HTERT RPE-1 (cell line): ENCODE measurements around the gene USF3.
"Not testable (repeated sequence)": the region's sequence is repeated elsewhere in the genome, so short reads cannot be mapped to it uniquely, and the experiment has no call there.

ENCODE experiments used
- in situ Hi-C: fragments of 300-500 bp; cut with MboI; formaldehyde crosslinking; loops from 4 replicates; pipeline ENCODE4 v1.14.3; 2020; ENCODE audit warnings: low sequenced_read_pairs

Gene USF3

DNA sequence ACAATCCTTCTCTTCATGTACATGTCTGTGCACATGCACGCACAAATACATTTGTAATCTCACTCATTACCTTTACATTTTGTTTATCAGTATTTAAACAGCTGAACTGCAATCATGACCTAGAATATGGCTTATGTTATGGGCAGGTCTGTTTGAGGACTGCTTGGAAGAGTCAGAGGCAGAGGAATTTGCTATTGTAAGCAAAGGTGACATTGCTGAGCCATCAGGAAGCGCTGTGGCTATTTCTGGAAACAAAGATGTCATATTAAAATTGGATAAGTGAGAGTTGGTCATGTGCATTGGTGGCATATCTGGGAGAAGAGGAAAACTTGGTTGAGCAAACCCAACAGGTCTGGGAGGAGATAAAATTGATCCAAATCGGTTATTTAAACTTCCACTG lies 41.6 kb downstream of the USF3 start:
- in situ Hi-C loops: no loop called here

DNA sequence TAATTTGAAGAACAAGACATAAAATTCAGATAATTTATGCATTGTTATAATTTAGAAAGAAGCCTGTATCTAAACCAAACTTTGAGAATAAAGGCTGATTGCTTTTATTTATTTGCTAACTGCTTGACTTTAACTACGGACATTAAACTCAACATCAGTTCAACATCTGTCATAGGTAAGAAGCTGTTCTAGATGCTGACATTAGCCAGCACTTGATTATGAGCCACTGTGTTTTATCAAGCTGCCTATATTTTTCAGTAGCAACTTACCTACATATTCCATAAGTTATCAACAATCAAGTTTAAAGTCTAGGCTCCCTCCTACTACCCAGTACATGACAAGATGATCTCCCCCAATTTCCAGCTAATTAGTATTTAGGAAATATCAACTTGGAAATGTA lies 42.1 kb downstream of the USF3 start:
- in situ Hi-C loops: no loop called here

DNA sequence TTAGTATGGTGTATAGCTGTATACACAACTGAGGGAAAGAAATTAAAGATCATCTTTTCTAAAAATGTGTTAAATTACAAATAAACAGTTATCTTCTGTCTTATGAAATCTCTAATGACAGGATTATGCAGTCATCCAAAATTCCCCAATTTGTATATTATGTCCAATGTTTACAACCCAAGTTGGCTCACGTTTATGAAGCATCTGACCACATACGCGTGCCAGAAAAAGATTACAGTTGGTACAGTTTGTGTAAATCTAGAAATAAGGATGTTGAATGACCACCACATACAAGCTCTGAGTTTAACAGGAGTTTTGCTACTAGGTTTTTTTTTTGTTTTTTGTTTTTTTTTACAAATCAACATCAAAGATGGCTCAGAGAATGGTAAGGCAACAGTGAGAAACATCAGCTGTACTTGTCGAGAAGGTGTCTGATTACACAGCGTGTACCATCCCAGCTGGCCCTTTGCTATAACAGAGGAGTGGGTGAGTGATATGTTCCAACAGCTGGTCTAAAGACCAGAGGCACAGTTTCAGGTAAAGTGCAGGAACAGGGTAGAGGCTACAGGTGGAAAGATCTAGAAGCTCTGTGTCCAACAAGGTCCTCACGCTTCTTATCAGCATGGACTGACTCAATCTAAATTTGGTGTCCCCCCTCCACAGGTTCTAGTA lies 47.1 kb downstream of the USF3 start:
- in situ Hi-C loops: no loop called here

DNA sequence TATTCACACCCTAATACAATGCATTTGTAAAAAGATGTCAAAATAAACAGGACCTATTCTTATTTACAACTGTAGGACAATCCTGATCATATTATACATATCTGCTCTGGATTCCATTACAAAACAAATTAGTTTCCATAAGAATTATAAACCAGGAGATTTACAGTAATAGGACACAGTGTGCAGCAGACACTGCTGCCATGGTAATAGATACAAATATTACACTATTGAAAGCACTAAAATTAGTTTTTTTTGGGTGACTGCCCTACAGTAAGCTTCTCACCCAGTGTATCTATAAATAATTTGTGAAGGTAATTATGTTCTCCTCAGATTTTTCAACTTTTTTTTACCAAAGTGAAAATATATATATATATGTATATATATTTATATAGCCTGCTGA lies 47.9 kb downstream of the USF3 start:
- in situ Hi-C loops: no loop called here

DNA sequence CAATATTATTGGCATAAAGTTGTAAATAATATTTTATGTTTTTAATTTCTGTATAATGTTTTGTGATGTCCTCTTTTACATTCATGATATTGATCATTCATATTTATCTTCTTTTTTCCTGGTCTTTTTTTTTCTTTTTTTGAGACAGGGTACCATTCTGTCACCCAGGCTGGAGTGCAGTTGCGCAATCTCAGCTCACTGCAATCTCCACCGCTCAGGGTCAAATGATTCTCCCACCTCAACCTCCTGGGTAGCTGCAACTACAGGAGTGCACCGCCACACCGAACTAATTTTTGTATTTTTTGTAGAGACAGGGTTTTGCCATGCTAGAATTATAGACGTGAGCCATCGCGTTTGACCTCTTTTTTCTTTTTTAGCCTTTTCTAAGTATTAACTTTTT lies 52.9 kb downstream of the USF3 start:
- in situ Hi-C loops: no loop called here

DNA sequence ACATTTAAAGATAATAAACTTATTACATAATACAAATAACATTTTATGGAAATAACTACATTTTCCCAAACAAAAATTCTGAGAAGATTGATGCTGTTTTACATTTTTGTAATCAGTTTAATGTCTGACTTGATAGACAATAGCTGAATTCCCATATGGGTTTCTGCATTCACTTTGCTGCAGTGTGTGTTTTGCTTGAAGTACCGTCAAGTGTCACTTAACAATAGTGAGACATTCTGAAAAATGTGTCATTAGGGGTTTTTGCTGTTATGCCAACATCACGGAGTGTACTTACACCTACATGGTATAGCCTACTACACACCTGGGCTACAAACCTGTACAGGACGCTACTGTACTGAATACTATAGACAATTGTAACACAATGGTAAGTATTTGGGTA lies 57.5 kb downstream of the USF3 start:
- in situ Hi-C loops: no loop called here

DNA sequence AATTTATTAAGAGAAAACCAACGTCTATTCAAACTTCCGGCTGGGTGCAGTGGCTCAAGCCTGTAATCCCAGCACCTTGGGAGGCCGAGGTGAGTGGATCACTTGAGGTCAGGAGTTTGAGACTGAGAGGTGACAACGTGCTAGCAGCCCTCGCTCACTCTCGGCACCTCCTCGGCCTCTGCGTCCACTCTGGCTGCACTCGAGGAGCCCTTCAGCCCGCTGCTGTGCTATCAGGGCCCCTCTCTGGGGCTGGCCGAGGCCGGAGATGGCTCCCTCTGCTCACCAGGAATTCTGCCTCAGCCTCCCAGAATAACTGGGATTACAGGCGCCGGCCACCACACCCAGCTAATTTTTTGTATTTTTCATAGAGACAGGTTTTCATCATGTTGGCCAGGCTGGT lies 58.7 kb downstream of the USF3 start:
- in situ Hi-C loops: no loop called here

DNA sequence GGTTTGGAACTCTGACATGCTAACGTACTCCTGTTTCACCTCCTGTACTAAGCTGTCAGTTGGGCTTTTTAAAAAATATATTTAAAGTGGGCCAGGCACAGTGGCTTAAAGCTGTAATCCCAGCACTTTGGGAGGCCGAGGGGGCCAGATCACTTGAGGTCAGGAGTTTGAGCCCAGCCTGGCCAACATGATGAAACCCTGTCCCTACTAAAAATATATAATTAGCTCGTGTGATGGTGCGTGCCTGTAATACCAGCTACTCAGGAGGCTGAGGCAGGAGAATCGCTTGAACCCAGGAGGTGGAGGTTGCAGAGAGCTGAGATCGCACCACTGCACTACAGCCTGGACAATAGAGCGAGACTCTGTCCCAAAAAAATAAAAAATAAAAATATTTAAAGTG lies 60.4 kb downstream of the USF3 start:
- in situ Hi-C loops: not testable (repeated sequence)

DNA sequence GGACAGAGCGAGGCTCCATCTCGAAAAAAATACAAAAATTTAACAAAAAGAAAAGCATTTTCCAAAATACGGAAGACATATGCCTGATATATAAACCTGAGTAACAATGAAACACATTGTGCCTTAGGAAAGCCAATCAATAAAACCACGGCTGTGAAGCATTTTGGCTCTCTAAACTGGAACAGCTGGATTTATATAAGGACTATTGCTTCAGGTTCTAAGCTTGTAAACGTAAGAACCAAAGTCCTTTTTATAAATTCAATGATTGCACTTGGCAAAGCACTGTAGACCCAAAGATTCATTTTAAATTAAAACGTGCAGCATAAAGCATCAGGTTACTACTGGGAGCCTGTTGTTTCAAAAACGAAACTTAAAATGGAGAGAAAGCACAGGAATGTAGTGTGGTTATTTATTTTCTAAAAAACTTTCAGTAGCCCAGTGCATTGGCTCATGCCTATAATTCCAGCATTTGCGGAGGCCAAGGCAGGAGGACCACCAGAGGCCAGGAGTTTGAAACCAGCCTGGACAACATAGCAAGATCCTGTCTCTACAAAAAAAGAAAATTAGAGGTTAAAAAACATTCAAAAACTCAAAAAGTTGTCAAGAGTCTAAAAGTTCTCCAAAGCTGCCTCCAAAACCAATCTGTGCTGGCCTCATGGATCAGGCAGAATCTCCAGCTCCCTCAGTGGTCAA lies 61.5 kb downstream of the USF3 start:
- in situ Hi-C loops: no loop called here

DNA sequence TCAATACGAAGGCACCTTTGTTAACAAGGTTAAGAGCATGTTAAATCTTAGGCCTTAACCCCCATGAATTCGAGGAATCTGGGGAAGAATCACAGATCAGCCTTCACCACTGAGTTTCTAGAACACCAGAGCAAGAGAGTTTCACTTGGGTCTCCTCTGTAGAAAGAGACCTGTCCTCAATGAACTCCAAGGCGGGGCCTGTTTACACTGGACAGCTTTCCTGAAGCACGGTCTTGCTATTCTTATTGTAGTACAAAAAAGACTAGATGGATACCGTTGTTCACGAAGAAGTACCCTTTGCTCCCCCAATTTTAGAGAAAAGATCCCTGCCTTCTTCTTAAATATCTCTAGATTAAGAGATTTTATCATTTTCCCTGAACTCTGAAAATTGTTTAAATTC lies 64.9 kb downstream of the USF3 start:
- in situ Hi-C loops: no loop called here

DNA sequence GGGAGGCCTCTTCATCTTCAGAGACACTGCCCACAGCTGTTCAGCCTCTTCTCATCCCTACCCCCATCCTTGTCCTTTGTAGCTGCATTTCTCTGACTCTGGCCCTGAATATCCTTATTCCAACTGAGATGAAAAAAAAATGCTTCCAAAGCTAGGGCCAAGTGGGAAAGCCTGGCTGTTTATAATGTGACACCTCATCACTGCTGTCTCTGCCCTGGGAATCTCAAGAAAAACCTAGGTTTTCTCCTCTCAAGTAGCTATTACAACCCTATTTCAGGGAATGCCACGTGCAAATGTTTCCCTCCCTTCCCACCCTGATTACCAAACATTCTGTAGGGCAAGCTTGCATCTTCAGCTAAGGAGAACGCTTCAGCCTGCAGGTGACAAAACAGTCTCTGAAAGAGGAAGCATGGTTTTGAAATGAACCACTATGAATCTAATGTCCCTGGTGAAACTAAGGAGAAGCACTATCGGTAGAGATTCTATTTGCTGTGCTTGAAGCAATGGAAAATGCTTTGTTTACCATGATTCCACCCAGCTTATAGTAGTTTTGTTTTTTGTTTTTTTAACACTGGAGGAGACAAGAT lies 65.4 kb downstream of the USF3 start:
- in situ Hi-C loops: no loop called here

DNA sequence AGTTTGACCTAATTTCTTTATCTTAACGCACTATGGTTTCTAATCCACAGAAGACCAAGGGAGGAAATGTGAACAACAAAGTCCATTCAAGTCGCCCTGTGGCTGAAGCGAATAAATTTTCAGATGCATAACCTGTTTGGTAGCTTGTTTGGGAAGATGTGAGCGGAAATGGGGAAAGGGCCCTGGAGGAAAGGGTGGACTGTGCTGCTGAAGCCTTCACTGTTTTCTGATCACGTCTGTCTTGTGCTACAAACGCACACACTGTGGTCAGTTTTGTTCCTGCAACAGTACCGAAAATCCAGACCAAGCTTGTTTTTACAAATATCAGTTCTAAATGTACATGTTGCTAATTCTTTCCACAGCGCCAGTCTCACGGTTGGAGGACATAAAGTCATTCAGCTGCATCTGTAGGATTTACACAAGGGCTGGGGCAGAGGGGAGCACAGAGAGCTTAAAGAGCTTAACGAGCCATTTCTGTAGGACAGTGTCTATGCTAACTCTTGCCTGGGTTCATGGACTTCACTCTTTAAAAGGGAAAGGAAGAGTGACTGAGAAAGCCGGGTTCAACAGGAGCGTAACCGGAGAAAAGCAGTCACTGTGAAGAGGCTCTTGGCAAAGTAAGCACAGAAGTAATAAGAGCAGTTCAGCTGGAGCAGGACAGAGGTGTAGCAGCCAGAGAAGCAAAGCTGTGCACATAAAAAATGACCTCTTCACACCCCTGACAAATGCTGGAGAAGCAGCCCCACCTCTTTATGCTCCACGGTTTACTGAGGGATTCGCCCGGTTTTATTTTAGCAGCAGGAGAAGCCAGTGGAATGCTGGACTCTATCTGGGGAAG lies 66.6 kb downstream of the USF3 start:
- in situ Hi-C loops: no loop called here

DNA sequence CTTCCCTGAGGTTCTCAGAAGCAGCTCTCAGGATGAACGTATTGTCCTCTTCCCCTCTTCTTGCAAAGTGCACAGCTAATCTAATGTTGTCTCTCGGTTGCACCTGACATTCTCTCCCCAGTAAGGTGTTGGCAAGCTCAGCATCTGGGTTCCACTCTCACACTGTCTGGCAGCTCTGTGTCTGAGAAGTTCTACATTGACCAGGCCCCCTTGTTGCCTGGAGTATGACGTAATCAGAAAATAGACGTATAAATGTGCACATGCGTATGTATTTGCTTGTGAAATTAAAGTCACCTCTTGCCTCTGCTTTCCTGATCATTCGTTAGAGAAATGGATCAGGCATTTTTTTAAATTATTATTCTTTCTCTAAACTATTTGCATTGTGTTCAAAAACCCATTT lies 67.7 kb downstream of the USF3 start:
- in situ Hi-C loops: no loop called here

DNA sequence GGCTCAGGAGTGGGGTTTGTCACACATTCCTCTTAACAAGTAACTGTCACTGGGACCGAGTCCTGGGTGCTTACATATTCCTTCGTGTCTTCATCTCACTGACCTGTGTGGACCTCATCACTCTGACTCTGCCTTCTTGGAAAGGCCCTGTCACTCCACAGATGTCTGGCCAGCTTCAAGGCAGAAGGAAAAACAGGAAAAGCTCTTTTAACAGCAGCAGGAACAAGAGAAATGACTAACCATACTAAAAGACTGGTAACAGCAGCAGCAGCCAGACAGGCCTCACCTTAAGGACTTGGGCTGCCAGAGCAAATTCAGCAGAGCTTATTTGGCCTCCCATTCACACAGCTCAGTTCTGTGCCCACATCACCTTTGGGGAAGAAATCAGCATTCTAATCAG lies 68.1 kb downstream of the USF3 start:
- in situ Hi-C loops: no loop called here

DNA sequence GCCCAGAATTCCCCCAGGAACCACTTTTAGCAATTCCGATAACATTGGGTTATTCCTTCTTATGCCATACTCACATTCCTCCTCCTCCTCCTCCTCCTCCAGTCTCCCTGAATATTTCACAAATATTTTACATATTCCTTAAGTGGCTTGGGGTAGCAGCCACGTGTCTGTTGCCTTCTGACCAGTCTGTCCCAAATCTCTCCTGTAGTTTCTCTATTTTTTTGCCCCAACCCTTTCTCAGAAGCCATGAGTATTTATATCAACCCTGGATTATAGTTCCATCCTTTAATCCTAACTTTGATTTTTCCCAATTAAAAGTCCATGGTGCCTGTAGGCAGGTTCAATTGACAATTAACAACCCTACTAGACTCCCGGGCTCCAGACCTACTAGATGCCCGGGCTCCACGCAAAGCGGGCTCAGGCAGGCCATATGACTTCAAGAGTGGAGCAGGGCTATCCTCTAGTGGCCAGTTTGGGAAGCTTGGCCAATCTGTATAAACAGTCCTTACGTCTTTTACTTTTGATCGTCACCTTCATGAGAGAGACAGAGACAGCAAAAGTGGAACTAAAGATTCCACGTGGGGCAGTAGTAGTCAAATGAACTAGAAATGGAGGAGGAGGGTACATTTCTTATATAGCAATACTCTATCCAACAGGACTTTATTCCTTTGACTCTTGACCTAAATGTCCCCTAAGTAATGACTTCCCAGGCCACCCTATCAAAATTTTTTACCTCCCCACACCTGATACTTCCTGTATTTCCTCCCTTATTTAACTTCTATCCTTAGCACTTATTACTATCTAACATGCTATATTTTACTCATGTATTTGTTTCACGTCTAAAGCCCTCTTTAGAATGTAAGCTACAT lies 69.7 kb downstream of the USF3 start:
- in situ Hi-C loops: no loop called here

DNA sequence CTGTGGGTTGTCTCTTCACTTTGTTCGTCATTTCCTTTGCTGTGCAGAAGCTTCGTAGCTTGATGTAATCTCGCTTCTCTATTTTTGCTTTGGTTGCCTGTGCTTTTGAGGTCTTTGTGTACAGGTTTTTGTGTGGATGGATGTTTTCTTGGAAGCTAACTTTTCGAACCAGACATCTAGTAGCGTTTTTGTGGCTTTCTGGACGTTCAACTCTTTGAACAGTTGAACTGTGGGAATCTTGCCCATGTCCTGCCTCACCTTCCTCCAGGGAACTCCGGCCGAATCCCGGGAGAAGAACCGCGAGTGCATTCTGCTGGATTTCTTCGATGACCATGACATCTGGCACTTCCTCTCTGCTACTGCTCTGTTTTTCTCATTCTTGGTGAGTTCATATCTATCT lies 70.6 kb downstream of the USF3 start:
- in situ Hi-C loops: no loop called here

DNA sequence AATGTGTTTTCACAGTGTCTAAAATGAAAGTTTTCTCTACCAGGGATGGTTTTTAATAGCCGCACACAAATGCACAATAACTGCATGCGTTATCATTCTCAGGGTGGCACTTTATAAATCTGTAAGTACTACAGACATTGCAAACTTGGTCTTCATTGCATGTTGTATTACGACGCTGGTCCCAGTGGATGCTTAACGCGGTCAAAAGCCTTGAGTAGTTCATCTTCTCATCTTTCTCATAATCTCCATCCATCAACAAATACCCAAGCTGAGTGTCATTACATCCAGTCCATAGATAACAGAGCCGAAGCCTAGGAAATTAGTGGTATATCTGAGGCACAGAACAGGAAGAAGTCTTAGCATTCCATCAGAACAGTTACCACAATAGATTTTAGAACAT lies 72.6 kb downstream of the USF3 start:
- in situ Hi-C loops: no loop called here

DNA sequence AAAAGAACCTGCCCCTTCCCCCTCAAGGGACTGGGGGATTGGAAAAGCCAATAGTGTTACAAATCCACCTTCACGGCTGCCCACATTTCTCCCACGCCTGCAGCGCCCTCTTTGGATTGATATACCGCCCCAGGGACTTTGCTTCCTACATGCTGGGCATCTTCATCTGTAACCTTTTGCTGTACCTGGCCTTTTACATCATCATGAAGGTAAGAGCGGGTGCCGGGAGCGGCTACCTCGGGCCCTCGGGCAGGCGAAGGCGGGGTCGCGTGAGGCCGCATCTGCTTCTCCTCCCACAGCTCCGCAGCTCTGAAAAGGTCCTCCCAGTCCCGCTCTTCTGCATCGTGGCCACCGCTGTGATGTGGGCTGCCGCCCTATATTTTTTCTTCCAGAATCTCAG lies 73.1 kb downstream of the USF3 start:
- in situ Hi-C loops: no loop called here

DNA sequence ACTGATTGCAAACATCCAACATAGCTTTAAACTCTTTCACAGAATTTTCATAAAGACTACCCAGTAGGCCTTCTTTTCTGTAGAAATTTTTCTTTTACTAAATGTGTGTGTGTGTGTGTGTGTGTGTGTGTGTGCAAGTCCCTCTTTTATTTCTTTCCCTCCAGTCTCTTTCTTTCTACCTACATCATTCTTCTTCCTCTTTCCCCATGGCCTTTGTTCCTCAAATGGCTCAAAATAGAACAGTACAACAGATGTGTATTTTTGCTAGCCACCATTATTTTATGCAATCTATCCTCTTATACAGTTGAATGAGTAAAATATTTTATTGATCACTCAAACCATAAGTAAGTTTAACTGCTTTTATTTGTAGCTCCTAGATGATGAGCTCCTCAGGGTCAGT lies 76.4 kb downstream of the USF3 start:
- in situ Hi-C loops: no loop called here

DNA sequence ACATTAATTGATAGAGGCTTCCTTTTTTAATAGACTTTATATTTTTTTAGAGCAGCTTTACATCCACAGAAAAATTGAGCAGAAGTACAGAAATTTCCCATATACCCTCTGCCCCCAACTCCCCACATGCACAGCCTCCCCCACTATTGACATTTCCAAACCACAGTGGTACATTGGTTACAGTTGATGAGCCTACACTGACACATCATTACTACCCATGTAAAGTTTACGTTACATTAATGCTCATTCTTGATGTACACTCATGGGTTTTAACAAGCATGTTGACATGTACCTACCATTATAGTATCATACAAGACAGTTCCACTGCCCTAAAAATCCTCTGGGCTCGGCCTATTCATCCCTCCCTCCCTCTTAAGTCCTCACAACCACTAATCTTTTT lies 78.7 kb downstream of the USF3 start:
- in situ Hi-C loops: no loop called here

DNA sequence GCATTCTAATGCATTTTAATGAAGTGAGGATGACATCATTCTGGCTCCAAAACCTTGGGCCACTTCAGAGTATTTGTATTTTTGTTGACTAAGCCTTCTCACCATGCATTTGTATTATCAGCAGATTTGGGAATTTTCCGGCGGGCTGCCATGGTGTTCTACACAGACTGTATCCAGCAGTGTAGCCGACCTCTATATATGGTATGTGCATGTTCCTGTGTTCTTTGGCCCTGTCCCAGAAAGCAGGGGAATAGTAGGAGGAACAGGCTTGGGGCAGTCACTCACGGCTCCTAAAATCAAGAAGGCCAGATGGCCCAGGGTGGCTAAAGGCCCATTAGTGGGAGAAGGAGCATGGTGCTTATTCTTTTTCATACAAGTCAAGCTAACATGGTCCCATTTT lies 80.5 kb downstream of the USF3 start:
- in situ Hi-C loops: no loop called here
